Measurements from ENCODE around the gene ADAM10.

GRCh38 chr15:58556541-58556940, 193.0 kb downstream of the ADAM10 start:
- TF ChIP-seq POLR2AphosphoS5 (IDR thresholded peaks at IDR 0.05; ENCODE audit: low read depth, low read length) (no peak), RAD21 (IDR thresholded peaks at IDR 0.05; ENCODE audit: low read length) (no peak), SMC3 (IDR thresholded peaks at IDR 0.05; ENCODE audit: low read depth, low read length) (no peak), ZBTB33 (IDR thresholded peaks at IDR 0.05; ENCODE audit: borderline replicate concordance, low read depth) (no peak), FOXM1 (IDR thresholded peaks at IDR 0.05; ENCODE audit: low read depth) (no peak), EP300 (IDR thresholded peaks at IDR 0.05; ENCODE audit: borderline replicate concordance in 1 of 2, low read depth in 1 of 2, low read length in 1 of 2) (no peak), CHD2 (IDR thresholded peaks at IDR 0.05; ENCODE audit: low read length, partially characterized antibody) (no peak), JUND (IDR thresholded peaks at IDR 0.05) (no peak), RCOR1 (IDR thresholded peaks at IDR 0.05; ENCODE audit: low read length) (no peak)
- TF ChIP-seq, protein P1, sequence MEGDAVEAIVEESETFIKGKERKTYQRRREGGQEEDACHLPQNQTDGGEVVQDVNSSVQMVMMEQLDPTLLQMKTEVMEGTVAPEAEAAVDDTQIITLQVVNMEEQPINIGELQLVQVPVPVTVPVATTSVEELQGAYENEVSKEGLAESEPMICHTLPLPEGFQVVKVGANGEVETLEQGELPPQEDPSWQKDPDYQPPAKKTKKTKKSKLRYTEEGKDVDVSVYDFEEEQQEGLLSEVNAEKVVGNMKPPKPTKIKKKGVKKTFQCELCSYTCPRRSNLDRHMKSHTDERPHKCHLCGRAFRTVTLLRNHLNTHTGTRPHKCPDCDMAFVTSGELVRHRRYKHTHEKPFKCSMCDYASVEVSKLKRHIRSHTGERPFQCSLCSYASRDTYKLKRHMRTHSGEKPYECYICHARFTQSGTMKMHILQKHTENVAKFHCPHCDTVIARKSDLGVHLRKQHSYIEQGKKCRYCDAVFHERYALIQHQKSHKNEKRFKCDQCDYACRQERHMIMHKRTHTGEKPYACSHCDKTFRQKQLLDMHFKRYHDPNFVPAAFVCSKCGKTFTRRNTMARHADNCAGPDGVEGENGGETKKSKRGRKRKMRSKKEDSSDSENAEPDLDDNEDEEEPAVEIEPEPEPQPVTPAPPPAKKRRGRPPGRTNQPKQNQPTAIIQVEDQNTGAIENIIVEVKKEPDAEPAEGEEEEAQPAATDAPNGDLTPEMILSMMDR (IDR thresholded peaks at IDR 0.05) = no peak
- TF ChIP-seq, protein P2, sequence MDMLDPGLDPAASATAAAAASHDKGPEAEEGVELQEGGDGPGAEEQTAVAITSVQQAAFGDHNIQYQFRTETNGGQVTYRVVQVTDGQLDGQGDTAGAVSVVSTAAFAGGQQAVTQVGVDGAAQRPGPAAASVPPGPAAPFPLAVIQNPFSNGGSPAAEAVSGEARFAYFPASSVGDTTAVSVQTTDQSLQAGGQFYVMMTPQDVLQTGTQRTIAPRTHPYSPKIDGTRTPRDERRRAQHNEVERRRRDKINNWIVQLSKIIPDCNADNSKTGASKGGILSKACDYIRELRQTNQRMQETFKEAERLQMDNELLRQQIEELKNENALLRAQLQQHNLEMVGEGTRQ (IDR thresholded peaks at IDR 0.05; ENCODE audit: borderline replicate concordance, low read depth, low read length) = no peak
- TF ChIP-seq, protein P3, sequence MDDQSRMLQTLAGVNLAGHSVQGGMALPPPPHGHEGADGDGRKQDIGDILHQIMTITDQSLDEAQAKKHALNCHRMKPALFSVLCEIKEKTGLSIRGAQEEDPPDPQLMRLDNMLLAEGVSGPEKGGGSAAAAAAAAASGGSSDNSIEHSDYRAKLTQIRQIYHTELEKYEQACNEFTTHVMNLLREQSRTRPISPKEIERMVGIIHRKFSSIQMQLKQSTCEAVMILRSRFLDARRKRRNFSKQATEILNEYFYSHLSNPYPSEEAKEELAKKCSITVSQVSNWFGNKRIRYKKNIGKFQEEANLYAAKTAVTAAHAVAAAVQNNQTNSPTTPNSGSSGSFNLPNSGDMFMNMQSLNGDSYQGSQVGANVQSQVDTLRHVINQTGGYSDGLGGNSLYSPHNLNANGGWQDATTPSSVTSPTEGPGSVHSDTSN (IDR thresholded peaks at IDR 0.05) = no peak

Measured in SK-N-SH (cell line).